HG03108 (cell line): ENCODE data around the gene RPSA.
A peak's percentile ranks its signal among the peaks of the same experiment; 100 is the strongest.
"Not testable (repeated sequence)": the region's sequence is repeated elsewhere in the genome, so short reads cannot be mapped to it uniquely, and the experiment has no call there.

Experiments used
- ATAC-seq: cut with Tn5 transposase; IDR thresholded peaks from one replicate; pipeline ENCODE4 v1.9.1; 2021; ENCODE audit warnings: moderate library complexity; ENCODE audit not compliant: unreplicated experiment

RPSA gene

GRCh38 chr3:39418556-39419225 lies 12.2 kb downstream of the RPSA start:
- not testable (repeated sequence) for ATAC-seq

GRCh38 chr3:39419742-39420315 lies 13.3 kb downstream of the RPSA start:
- no peak for ATAC-seq

GRCh38 chr3:39420543-39420942 lies 14.0 kb downstream of the RPSA start:
- ATAC-seq: no peak

- ATAC-seq: no peak
Measured at GRCh38 chr3:39423436-39423970, 17.0 kb downstream of the RPSA start.

GRCh38 chr3:39426312-39426711 lies 19.8 kb downstream of the RPSA start:
- no peak for ATAC-seq

- no peak for ATAC-seq
Measured at GRCh38 chr3:39427506-39427905, 21.0 kb downstream of the RPSA start.

- no peak for ATAC-seq
Measured at GRCh38 chr3:39428745-39429201, 22.3 kb downstream of the RPSA start.

- ATAC-seq: no peak
Measured at GRCh38 chr3:39429466-39429865, 22.9 kb downstream of the RPSA start.

GRCh38 chr3:39432342-39432741 lies 25.8 kb downstream of the RPSA start:
- no peak for ATAC-seq

GRCh38 chr3:39433642-39434041 lies 27.1 kb downstream of the RPSA start:
- ATAC-seq: no peak

- peak; percentile 56 for ATAC-seq
Measured at GRCh38 chr3:39434574-39434973, 28.1 kb downstream of the RPSA start.

GRCh38 chr3:39435006-39435748 lies 28.7 kb downstream of the RPSA start:
- no peak for ATAC-seq

GRCh38 chr3:39438880-39439279 lies 32.4 kb downstream of the RPSA start:
- ATAC-seq: no peak

- ATAC-seq: no peak
Measured at GRCh38 chr3:39440316-39440715, 33.8 kb downstream of the RPSA start.

- ATAC-seq: no peak
Measured at GRCh38 chr3:39443530-39443929, 37.0 kb downstream of the RPSA start.

- ATAC-seq: no peak
Measured at GRCh38 chr3:39445927-39446326, 39.4 kb downstream of the RPSA start.

- ATAC-seq: no peak
Measured at GRCh38 chr3:39446444-39446843, 39.9 kb downstream of the RPSA start.

- peak; percentile 81 for ATAC-seq
Measured at GRCh38 chr3:39447637-39448483, 41.3 kb downstream of the RPSA start.

- ATAC-seq: no peak
Measured at GRCh38 chr3:39448506-39449233, 42.1 kb downstream of the RPSA start.

GRCh38 chr3:39449796-39450195 lies 43.3 kb downstream of the RPSA start:
- ATAC-seq: no peak
